CD4-positive, alpha-beta memory T cell (primary cell): ENCODE results near the gene AKAP4. TPM values are rescaled to one million over a fixed set of nuclear protein-coding genes. Genes with fewer than 3 reads are reported as not detected.

ENCODE experiments used
- CTCF ChIA-PET: fragments of 350-600 bp; sonication (Branson Sonifier 250); formaldehyde crosslinking; loops from one replicate; lab custom pipeline; 2021; ENCODE audit warnings: inconsistent platforms; ENCODE audit not compliant: partially characterized antibody; lab: Charles Lee
- POLR2A ChIA-PET: fragments of 350-600 bp; sonication (Branson Sonifier 250); formaldehyde crosslinking; loops from one replicate; lab custom pipeline; 2021; ENCODE audit not compliant: partially characterized antibody; lab: Charles Lee
- DNase-seq, 5 donors: peaks; one replicate each; pipeline versions ENCODE4 v3.0.0 to v3.0.0-alpha.2; 2020 to 2022; ENCODE audit warnings: mixed read lengths in 1 of 5
- H3K27ac ChIP-seq: one replicate; pipeline ENCODE4 v1.7.0; 2013; ENCODE audit warnings: low read depth, low read length
- H3K27me3 ChIP-seq: 2 replicates; pipeline ENCODE4 v1.7.0; 2013; ENCODE audit warnings: mild to moderate bottlenecking, low read length, moderate library complexity; ENCODE audit not compliant: insufficient read depth
- H3K36me3 ChIP-seq: 2 replicates; pipeline ENCODE4 v1.7.0; 2013; ENCODE audit warnings: mild to moderate bottlenecking, low read length, moderate library complexity; ENCODE audit not compliant: insufficient read depth
- H3K4me1 ChIP-seq: 2 replicates; pipeline ENCODE4 v1.7.0; 2013; ENCODE audit warnings: mild to moderate bottlenecking, low read length, moderate library complexity; ENCODE audit not compliant: insufficient read depth
- H3K4me3 ChIP-seq, 2 donors: one replicate each; pipeline ENCODE4 v1.7.0; 2013; ENCODE audit warnings: low read length in 2 of 2, mild to moderate bottlenecking in 1 of 2
- H3K9me3 ChIP-seq, 2 donors: one replicate each; pipeline ENCODE4 v1.7.0; 2013; ENCODE audit warnings: low read length in 2 of 2, control low read depth in 1 of 2; ENCODE audit not compliant: control insufficient read depth in 1 of 2
- H3K27ac Mint-ChIP-seq, 7 donors: one replicate each; pipeline ENCODE4 v1.8.0; 2020 to 2021; ENCODE audit warnings: mixed read lengths in 7 of 7, mild to moderate bottlenecking in 6 of 7, inconsistent platforms in 3 of 7, moderate library complexity in 3 of 7
- H3K27me3 Mint-ChIP-seq, 2 donors: one replicate each; pipeline ENCODE4 v1.8.0; 2020 to 2021; ENCODE audit warnings: mixed read lengths in 2 of 2
- H3K36me3 Mint-ChIP-seq, 2 donors: one replicate each; pipeline ENCODE4 v1.8.0; 2020 to 2021; ENCODE audit warnings: mixed read lengths in 2 of 2, inconsistent platforms in 1 of 2, mild to moderate bottlenecking in 1 of 2
- H3K4me1 Mint-ChIP-seq, 4 donors: one replicate each; pipeline ENCODE4 v1.8.0; 2020 to 2021; ENCODE audit warnings: mixed read lengths in 4 of 4, mild to moderate bottlenecking in 1 of 4
- H3K4me3 Mint-ChIP-seq, 8 donors: one replicate each; pipeline ENCODE4 v1.8.0; 2020 to 2021; ENCODE audit warnings: mixed read lengths in 8 of 8, mild to moderate bottlenecking in 7 of 8, moderate library complexity in 6 of 8, inconsistent platforms in 3 of 8
- H3K9me3 Mint-ChIP-seq, 8 donors: one replicate each; pipeline ENCODE4 v1.8.0; 2020 to 2021; ENCODE audit warnings: mixed read lengths in 8 of 8, mild to moderate bottlenecking in 5 of 8, inconsistent platforms in 3 of 8, moderate library complexity in 1 of 8
- intact Hi-C: fragments of 100-400 bp; cut with micrococcal nuclease; formaldehyde crosslinking; loops from one replicate; pipeline ENCODE4 v1.15.1; 2023
- polyA plus RNA-seq, 2 donors: library from polyadenylated mRNA; unstranded; fragments of 300-500 nt; fragmentation: Illumina TruSeq; gene quantifications; one replicate each; pipeline ENCODE4 v1.2.3, GENCODE V29; 2021
- total RNA-seq, 2 experiments: library from RNA; stranded (reverse); gene quantifications; one replicate each; pipeline ENCODE4 v1.2.3, GENCODE V29; 2021

Gene AKAP4
- total and polyA plus RNA-seq, 4 experiments from 2014 or later, result not detected

- Mint-ChIP-seq H3K27me3 (peaks cover 4 to 8% of the 10 kb centered on the region in 2 donors), H3K4me1 (no peaks in the 10 kb centered on the region), H3K36me3 (no peaks in the 10 kb centered on the region), H3K9me3 (no peaks in the 10 kb centered on the region), H3K4me3 (no peak overlapping the region), H3K27ac (no peak overlapping the region)
- DNase-seq, result no peak
- Histone ChIP-seq H3K36me3 (no peaks in the 10 kb centered on the region), H3K4me1 (no peaks in the 10 kb centered on the region), H3K27me3 (no peaks in the 10 kb centered on the region), H3K9me3 (no peaks in the 10 kb centered on the region), H3K27ac (no peak overlapping the region), H3K4me3 (no peak overlapping the region)
- ChIA-PET CTCF (interaction anchor here (2.1 kb wide), 1 partner anchor 16 kb away, joined by 4 read pairs; the partner anchor contains the start of gene CCNB3), POLR2A (no interaction called here)
- intact Hi-C loops, result no loop called here
Observed at GRCh38 chrX:50188859-50189600, 11.8 kb downstream of the AKAP4 start.

- H3K36me3 Mint-ChIP-seq, result no peaks in the 10 kb centered on the region
- DNase-seq, result no peak
- no peak overlapping the region for H3K27ac ChIP-seq
- peaks cover 0 to 2% (median 0%) of the 10 kb centered on the region in 4 donors for H3K4me1 Mint-ChIP-seq
- H3K9me3 ChIP-seq, result no peaks in the 10 kb centered on the region
- no peak overlapping the region for H3K27ac Mint-ChIP-seq
- H3K4me3 Mint-ChIP-seq, result no peak overlapping the region
- POLR2A ChIA-PET, result no interaction called here
- CTCF ChIA-PET, result no interaction called here
- H3K4me1 ChIP-seq, result no peaks in the 10 kb centered on the region
- H3K9me3 Mint-ChIP-seq, result no peaks in the 10 kb centered on the region
- no peaks in the 10 kb centered on the region for H3K27me3 ChIP-seq
- H3K4me3 ChIP-seq, result no peak overlapping the region
- intact Hi-C loops, result no loop called here
- H3K36me3 ChIP-seq, result no peaks in the 10 kb centered on the region
- no peaks in the 10 kb centered on the region for H3K27me3 Mint-ChIP-seq
Observed at GRCh38 chrX:50183891-50184290, 16.9 kb downstream of the AKAP4 start.

- intact Hi-C loops, result no loop called here
- H3K4me3 ChIP-seq, result no peak overlapping the region
- POLR2A ChIA-PET, result no interaction called here
- Mint-ChIP-seq H3K27ac (no peak overlapping the region), H3K27me3 (peaks cover 0 to 1% of the 10 kb centered on the region in 2 donors), H3K4me3 (no peak overlapping the region), H3K9me3 (peaks cover 0 to 2% (median 0%) of the 10 kb centered on the region in 8 donors), H3K36me3 (no peaks in the 10 kb centered on the region), H3K4me1 (peaks cover 0 to 2% (median 0%) of the 10 kb centered on the region in 4 donors)
- H3K9me3 ChIP-seq, result no peaks in the 10 kb centered on the region
- DNase-seq, result no peak
- no peaks in the 10 kb centered on the region for H3K4me1 ChIP-seq
- no peak overlapping the region for H3K27ac ChIP-seq
- CTCF ChIA-PET, result no interaction called here
- no peaks in the 10 kb centered on the region for H3K36me3 ChIP-seq
- no peaks in the 10 kb centered on the region for H3K27me3 ChIP-seq
Observed at GRCh38 chrX:50180073-50180940, 20.5 kb downstream of the AKAP4 start.

- DNase-seq, result no peak
- Mint-ChIP-seq H3K4me1 (peaks cover 0 to 2% (median under 1%) of the 10 kb centered on the region in 4 donors), H3K9me3 (peaks cover 0 to 7% (median 2%) of the 10 kb centered on the region in 8 donors), H3K27me3 (peaks cover 0 to 1% of the 10 kb centered on the region in 2 donors), H3K4me3 (no peak overlapping the region), H3K36me3 (no peaks in the 10 kb centered on the region), H3K27ac (no peak overlapping the region)
- POLR2A ChIA-PET, result no interaction called here
- Histone ChIP-seq H3K4me3 (no peak overlapping the region), H3K9me3 (no peaks in the 10 kb centered on the region), H3K4me1 (no peaks in the 10 kb centered on the region), H3K27ac (no peak overlapping the region), H3K36me3 (no peaks in the 10 kb centered on the region), H3K27me3 (no peaks in the 10 kb centered on the region)
- intact Hi-C loops, result no loop called here
- CTCF ChIA-PET, result no interaction called here
Observed at GRCh38 chrX:50169717-50170116, 31.1 kb downstream of the AKAP4 start.

- Histone ChIP-seq H3K9me3 (no peaks in the 10 kb centered on the region), H3K4me1 (no peaks in the 10 kb centered on the region), H3K27ac (no peak overlapping the region), H3K36me3 (no peaks in the 10 kb centered on the region), H3K27me3 (no peaks in the 10 kb centered on the region), H3K4me3 (no peak overlapping the region)
- Mint-ChIP-seq H3K9me3 (peaks cover 0 to 3% (median 0%) of the 10 kb centered on the region in 8 donors), H3K4me3 (no peak overlapping the region), H3K36me3 (no peaks in the 10 kb centered on the region), H3K27ac (no peak overlapping the region), H3K4me1 (peaks cover 0 to 2% (median under 1%) of the 10 kb centered on the region in 4 donors), H3K27me3 (peaks cover 0 to 1% of the 10 kb centered on the region in 2 donors)
- POLR2A ChIA-PET, result no interaction called here
- no peak for DNase-seq
- CTCF ChIA-PET, result no interaction called here
- intact Hi-C loops, result no loop called here
Observed at GRCh38 chrX:50168241-50168687, 32.5 kb downstream of the AKAP4 start.

GRCh38 chrX:50167366-50167765 is 33.4 kb downstream of the AKAP4 start:
- no peak overlapping the region for H3K27ac Mint-ChIP-seq
- no peaks in the 10 kb centered on the region for H3K36me3 Mint-ChIP-seq
- peaks cover 0 to 2% (median under 1%) of the 10 kb centered on the region in 4 donors for H3K4me1 Mint-ChIP-seq
- no peaks in the 10 kb centered on the region for H3K9me3 Mint-ChIP-seq
- DNase-seq, result no peak
- Histone ChIP-seq H3K27me3 (no peaks in the 10 kb centered on the region), H3K27ac (no peak overlapping the region), H3K4me3 (no peak overlapping the region), H3K36me3 (no peaks in the 10 kb centered on the region), H3K4me1 (no peaks in the 10 kb centered on the region), H3K9me3 (no peaks in the 10 kb centered on the region)
- ChIA-PET CTCF (no interaction called here), POLR2A (no interaction called here)
- H3K27me3 Mint-ChIP-seq, result peaks cover 0 to 1% of the 10 kb centered on the region in 2 donors
- no peak overlapping the region for H3K4me3 Mint-ChIP-seq
- intact Hi-C loops, result no loop called here

- no peak for DNase-seq
- Histone ChIP-seq H3K36me3 (no peaks in the 10 kb centered on the region), H3K27me3 (no peaks in the 10 kb centered on the region), H3K4me3 (no peak overlapping the region), H3K4me1 (no peaks in the 10 kb centered on the region), H3K27ac (no peak overlapping the region), H3K9me3 (no peaks in the 10 kb centered on the region)
- Mint-ChIP-seq H3K36me3 (no peaks in the 10 kb centered on the region), H3K27ac (no peak overlapping the region), H3K4me3 (no peak overlapping the region), H3K9me3 (no peaks in the 10 kb centered on the region), H3K4me1 (peaks cover 0 to 2% (median under 1%) of the 10 kb centered on the region in 4 donors), H3K27me3 (peaks cover 0 to 1% of the 10 kb centered on the region in 2 donors)
- ChIA-PET POLR2A (no interaction called here), CTCF (no interaction called here)
- intact Hi-C loops, result no loop called here
Observed at GRCh38 chrX:50165727-50166126, 35.1 kb downstream of the AKAP4 start.
